ENCODE data around the gene SKAP2.

Gene SKAP2

GRCh38 chr7:26743205-26743604, 121.2 kb downstream of the SKAP2 start:
- no peak for DNase-seq

- no peak for DNase-seq
These were observed 128.3 kb downstream of the SKAP2 start for GRCh38 chr7:26735976-26736600.

GRCh38 chr7:26729150-26729775, 135.1 kb downstream of the SKAP2 start:
- DNase-seq = no peak

GRCh38 chr7:26726051-26726450, 138.3 kb downstream of the SKAP2 start:
- DNase-seq = no peak

GRCh38 chr7:26724795-26725194, 139.6 kb downstream of the SKAP2 start:
- DNase-seq = no peak

GRCh38 chr7:26723129-26723528, 141.3 kb downstream of the SKAP2 start:
- no peak for DNase-seq

GRCh38 chr7:26721450-26721849, 142.9 kb downstream of the SKAP2 start:
- no peak for DNase-seq

DNA sequence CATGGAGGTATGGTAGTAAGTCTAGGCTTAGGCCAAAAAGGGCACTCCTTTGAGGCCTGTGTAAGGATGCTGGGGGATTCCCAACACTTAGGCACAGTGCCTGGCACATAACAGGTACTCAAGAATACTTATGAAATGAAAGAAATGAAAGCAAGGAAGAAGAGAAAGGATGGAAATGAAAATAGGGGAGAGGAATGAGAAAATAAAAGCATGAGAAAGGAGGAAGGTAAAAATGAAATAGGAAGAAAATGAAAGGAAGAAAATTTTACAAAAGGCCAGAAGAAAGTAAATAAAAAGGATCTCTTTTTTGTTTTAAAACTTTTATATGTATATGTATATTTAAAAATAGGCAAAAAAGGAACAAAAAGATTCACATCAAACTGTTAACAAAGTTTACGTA, 146.3 kb downstream of the SKAP2 start:
- no peak for DNase-seq

DNA sequence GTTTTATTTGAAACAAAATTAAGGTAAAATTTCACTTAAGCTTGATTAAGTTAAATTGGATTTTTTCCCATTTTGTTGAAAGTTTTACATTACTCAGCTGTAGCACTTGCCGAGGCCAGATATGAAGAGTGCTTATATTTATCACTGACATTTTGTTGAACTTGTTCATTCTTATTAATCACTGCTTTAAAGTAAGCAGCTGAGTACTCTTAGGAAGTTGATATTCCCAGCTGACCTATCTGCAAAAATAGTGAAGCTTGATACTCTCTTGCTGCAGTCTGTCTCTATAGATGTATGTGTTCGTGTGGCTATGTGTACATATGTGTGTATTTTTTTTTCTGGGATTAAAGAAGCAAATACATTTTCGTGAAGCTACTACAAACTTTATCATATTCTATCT, 150.0 kb downstream of the SKAP2 start:
- no peak for DNase-seq

- no peak for DNase-seq
These were observed 150.4 kb downstream of the SKAP2 start for GRCh38 chr7:26714006-26714405.

GRCh38 chr7:26709210-26709990, 155.0 kb downstream of the SKAP2 start:
- no peak for DNase-seq

- DNase-seq = no peak
These were observed 158.8 kb downstream of the SKAP2 start for GRCh38 chr7:26705567-26705966.

DNA sequence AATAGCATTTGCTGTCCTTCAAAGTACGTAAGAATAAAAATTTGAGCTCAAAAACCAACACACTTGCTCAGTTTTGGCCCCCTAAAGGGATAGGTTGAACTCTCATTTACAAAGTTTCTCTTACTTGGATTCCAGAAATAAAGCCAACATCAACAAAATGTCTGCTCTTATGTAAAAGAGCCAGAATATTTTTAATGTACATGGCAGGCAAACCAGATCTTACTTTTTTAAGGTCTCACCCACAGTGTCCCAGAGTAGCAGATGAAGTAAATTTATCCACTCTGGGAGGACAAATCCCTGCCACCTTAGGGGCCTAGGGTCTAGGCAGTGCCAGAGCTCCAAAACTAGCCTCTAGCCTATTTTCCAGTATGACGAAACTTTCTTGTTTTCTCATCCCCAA, 159.6 kb downstream of the SKAP2 start:
- DNase-seq = no peak

GRCh38 chr7:26704036-26704435, 160.4 kb downstream of the SKAP2 start:
- DNase-seq = no peak

GRCh38 chr7:26700893-26701292, 163.5 kb downstream of the SKAP2 start:
- DNase-seq = no peak

DNA sequence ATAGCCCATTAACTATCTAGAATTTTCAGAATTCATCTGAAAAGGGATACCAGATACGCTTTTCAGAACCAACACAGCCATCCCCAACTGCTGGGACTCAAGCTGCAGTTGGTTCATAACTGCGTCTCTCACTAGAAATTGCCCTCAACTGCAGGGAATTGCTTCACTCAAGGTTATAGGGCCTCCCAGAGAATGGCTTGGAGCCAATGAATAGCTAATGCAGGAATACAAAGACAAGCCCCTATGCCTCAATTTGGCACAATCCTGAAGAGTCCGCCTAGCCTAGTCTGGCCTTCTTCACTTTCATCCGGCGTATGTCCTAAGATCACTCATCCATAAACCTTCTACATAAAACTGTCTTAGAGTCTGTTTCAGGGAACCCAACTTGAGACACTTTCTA, 164.0 kb downstream of the SKAP2 start:
- no peak for DNase-seq

DNA sequence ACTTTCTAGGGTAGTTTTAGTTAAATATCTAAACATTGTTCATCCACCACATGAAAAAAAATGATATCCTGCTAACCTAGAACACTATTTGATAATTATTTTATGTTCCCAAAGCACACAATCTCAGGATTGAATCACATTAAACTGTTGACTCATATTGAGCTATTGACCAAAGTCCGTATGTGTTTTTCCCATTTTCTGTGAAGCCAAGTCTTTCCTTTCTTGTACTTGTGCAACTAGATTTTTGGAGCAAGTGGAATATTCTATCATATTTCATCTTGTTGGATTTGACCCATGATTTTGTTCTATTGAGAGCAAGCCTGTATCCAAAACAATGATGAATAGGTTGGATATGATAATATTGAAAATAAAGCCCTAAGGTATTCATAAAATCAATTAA, 164.6 kb downstream of the SKAP2 start:
- DNase-seq = no peak

DNA sequence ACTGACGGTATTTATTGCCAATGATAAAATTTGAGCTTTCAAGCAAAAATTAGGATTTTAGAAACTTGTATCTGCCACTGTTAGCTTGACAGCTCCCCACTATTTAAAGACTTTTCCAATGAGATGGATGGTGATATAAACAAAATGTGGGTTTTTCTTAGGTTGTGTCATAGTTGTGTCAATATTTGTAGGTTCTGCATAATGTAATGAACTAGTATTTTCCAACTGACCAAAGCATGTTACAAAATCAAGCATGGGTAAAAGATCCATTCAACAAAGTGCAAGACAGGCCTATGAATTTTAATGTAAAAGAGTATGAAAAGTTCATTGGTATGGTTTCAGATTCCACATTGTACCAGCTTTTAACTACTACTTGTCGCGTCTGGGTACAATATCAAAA, 165.6 kb downstream of the SKAP2 start:
- no peak for DNase-seq

- no peak for DNase-seq
These were observed 166.2 kb downstream of the SKAP2 start for GRCh38 chr7:26698194-26698593.

DNA sequence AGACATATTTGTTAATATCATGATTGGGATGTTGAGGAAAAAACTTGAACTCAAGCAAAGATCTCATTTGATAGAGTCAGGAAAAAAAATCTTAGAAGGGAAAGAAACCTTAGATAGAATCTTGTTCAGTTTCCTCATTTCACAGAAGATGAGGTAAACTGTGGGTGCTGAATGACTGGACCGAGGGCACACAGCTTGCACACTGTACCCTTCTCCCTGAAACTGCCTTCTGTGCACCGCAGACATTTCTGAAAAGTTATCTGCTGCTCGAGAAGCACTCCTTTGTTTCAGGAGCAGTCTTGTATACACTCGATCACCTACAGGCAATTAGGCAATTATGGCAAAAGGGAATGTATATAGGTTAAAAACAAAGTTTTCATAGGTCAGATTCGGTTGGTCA, 167.4 kb downstream of the SKAP2 start:
- no peak for DNase-seq

GRCh38 chr7:26696161-26696560, 168.2 kb downstream of the SKAP2 start:
- no peak for DNase-seq

- DNase-seq = no peak
These were observed 169.7 kb downstream of the SKAP2 start for GRCh38 chr7:26694713-26695112.

DNA sequence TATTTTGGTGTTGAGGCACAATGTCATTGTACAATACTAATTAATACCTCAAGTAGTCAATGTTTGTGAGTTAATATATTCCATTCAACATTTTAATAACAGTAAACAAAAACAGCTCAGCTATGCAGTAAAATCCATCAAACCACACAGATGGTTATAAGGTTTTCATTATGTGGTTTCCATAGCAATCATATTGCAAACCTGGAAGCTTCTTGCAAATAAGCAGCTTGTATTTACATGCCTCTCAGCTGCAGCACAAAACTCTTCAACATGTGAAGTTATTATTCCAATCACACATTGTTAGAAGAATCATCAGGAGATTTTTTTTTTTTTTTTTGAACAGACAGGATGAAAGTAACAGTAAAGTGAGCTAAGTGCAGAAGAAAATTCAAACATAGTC, 170.2 kb downstream of the SKAP2 start:
- DNase-seq = no peak

- DNase-seq = no peak
These were observed 172.5 kb downstream of the SKAP2 start for GRCh38 chr7:26691886-26692285.

Data from CD4-positive, alpha-beta T cell treated with Interleukin-4 for 4 hours (primary cell).